SHP77 (cell line): ENCODE data around the gene UBE2N.
A peak's percentile ranks its signal among the peaks of the same experiment; 100 is the strongest.

ENCODE experiments used
- DNase-seq, 2 experiments: peaks; one replicate each; lab custom pipeline; 2025; lab: John Stamatoyannopoulos, UW

The UBE2N gene

GRCh38 chr12:93379981-93380361 is 61.8 kb downstream of the UBE2N start:
- no peak for DNase-seq

GRCh38 chr12:93379326-93379980 is 62.3 kb downstream of the UBE2N start:
- no peak for DNase-seq

DNA sequence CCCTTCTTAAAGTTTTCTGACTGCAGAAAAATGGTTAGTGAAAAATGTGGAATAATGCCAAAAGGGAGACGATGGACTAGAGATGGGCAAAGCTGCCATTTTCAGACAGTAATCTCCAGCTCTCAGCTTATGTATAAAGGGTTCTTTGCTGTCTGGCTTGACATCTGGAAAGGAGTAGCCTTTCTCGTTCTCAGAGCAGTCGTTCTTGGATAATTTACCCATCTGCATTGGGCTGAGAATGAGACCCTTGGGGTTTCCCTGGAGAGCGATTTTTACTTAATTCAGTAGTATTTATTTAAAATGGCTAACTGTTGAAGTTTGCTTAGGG is 62.8 kb downstream of the UBE2N start:
- DNase-seq = no peak

DNA sequence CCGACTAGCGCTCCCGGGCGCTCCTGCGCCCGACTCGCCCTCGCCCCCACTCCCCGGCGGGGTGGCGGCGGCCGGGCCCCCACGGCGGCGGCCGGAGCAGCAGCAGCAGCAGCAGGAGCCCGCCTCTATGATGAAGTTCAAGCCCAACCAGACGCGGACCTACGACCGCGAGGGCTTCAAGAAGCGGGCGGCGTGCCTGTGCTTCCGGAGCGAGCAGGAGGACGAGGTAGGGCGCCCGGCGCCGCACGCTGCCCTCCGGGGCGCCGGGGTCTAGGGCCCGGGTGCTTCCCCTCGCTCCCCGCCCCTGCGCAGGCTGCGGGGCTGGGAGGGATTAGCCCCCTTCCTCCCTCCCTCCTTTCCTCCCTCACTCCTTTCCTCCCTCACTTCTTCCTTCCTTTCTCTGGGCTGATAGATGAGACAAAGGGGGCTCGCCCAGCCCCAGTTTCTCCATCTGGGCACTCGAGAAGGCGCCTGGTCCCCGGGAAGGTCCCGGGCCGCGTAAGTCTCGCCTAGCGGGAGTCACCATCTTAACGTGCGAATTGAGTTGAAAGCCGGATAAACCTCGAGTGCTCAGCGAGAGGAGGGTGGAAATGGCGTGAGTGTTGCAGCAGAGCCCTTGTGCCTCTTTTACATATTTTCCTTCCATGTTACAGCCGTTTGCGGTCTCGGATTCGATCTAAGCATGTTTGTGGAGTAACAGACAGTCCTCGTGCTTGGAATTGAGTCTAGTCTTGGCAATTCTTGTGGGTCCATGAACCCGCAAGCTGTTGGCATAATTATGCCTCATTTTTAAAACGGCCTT is 63.4 kb downstream of the UBE2N start:
- DNase-seq = peak; percentile 31 to 56

- peak; percentile 72 to 91 for DNase-seq
Observed at GRCh38 chr12:93377252-93378195, 64.2 kb downstream of the UBE2N start, which contains the start of gene NUDT4. Gene NUDT4 (plus strand): TSS chr12:93377925. CDS start chr12:93378323, 398 bp downstream.

DNA sequence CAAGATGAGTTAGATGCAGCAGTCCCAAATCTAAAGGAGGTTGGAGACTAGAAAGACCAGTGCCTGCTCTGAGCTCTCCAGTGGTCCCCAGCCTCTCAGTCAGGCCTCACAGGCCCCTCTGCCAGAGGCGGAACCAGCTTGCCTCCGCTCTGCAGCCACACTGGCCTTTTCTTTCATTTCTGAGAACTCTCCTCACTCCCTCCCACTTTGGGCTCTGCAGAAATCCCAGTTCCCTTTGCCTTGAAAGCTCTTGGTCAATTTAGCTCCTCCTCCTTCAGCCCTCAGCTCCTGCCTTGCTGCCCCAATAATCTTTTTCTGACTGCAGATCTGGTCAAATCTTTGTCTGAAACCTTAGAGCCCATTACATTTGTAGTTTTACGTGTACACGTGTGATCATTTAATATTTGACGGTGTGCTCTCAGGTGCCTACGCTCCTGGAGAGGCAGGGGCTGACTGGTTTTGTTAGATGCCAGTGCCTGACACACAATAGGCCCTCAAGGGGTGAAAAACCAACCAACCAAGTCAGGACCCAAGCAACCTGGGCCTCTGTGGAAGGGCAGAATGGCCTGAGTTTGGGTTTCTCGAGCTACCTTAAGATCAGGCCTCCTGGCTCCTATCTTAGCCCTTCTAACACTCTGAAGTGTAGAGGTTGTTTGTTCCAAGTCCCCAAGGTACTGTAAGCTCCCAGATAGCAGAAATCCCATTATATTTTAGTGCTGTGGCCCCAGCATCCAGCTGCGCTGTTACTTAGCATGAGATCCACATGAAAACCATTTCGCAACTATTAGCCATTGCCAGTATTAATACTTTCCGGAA is 65.1 kb downstream of the UBE2N start:
- DNase-seq = no peak

GRCh38 chr12:93375906-93376305 is 65.8 kb downstream of the UBE2N start:
- no peak for DNase-seq

DNA sequence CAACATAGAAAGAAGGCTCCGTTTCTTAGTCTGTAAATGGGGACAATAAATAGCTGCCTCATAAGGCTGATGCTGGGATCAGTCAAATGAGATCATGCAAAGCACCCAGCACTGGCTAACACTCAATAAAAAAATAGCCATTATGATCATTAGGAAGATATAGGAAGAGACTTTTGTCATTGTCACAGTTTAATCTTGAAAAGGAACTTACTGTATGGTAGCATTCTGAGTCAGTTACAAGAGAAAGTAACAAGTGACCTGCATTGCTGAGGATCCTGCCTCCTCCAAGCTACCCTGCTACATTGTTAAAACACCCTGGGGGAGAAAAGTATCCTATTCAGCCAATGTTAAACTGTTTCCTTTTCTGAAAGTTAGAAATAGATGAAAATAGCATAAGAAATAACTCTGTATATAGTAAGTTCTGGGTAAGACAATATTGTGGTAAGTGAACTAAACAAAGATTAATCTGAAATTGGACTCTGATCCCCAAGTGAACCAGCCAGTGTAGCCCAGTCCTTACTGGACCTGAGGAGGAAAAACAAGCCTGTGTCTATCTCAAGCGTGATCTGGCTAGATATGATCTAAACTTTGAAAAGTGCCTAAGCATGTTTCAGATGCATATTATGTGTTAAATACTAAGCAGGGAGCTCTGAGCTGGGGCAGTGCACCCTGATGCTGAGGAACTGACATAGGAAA is 67.6 kb downstream of the UBE2N start:
- no peak for DNase-seq

- DNase-seq = no peak
Observed at GRCh38 chr12:93370947-93371346, 70.8 kb downstream of the UBE2N start.

GRCh38 chr12:93369505-93369904 is 72.2 kb downstream of the UBE2N start:
- DNase-seq = no peak

DNA sequence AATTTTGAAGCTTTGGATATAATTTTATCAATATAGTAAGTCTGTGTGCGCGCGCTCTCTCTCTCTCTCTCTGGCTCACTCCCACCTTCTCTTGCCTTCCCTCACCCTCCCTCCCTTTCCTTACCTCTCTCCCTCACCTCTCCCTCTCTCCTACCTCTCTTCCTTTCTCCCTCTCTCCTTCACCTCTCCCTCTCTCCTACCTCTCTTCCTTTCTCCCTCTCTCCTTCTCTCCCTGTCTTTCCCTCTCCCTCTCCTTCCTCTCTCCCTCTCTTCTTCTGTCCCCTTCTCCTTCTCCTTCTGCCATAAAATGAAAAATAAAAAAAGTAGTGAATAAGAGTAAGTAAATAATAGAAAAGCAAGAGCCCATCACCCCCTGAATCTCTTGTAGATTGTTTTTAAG is 73.0 kb downstream of the UBE2N start:
- no peak for DNase-seq

DNA sequence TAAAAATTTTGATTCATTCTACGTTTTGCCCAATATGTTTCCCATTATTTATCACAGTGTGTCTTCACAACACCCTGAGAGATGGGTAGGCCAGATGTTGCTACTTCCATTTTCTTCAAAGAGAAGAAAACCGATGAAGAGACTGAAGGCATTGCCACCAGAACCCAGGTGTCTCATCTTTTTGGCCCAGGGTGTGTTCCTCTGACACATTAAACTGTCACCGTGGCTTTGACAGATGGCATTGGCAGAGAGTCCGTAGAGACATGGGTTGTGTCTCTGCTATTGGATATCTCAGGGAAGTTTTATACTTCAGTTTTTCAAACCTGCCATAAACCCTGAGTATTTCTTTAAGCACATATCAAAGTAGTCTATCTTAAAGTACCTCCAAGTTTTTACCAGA is 75.3 kb downstream of the UBE2N start:
- no peak for DNase-seq

DNA sequence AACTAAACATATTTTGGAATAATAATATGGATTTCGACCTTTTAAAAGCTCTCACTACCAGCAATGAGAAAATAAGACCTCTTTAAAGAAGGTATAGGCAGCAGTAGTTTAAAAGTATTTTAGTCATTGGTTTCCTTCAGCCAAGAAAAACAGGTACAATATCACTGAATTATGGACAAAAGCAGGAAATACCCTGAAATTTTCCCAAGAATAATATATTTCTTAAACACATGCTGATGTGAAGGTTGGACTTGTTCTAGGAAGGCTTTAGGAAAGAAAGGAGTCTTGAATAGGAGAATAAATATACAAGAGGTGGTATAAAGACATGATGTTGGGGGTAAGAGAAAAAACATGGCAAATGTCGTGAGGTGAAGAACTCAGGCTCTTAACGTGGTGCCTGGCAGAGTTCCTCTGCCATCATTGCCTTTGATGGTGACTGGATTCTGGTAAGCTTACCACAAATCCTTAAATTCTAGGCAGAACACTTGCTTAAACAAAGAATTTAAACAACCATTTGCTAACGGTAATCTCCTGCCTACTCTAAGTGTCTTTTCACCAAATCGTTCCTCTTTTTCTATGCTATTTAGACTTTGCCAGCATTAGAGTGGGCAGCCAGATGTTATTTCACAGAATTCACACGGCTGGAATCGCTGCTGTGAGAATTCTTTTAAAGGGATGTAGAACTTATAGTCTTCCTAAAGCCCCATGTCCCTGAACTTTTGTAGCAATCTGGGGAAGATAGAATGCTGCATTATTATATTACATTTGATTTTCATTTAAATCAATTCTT is 75.9 kb downstream of the UBE2N start:
- no peak for DNase-seq

- DNase-seq = no peak
Observed at GRCh38 chr12:93363841-93364297, 77.9 kb downstream of the UBE2N start.

DNA sequence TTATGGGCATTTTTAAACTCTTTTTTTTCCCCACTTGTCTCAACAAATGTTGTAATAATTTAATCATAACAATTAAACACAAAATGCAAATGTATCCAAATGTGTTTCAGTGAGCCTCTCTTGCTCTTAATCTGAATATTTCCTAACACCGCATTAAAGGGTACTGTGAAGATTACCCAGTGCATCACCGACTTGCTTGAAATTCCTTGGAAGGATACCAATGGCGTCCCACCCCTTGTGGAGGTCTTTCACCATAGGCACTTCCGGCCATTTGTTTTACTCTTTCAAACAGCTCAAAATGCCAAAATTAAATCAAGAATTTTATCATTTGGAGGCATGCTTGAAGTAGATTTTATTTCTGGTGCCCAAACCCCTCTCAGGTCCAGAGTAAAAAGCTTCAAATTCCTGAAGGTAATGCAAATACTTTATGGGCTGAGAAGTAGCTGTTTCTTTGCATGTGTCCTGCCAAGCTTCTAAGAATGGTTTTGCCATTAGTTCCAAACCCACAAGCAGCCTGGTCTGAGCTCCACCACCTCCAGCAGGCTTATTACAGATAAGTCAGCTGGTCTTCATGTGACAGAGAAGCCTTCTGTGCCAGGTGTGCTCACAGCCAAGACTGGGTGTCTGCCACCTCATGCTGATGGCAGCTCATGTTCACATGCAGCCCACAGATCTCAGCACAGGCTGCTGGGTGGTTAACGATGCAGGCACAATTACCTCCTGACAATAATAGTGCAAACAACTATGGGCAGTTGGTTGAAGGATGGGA is 80.4 kb downstream of the UBE2N start:
- no peak for DNase-seq

DNA sequence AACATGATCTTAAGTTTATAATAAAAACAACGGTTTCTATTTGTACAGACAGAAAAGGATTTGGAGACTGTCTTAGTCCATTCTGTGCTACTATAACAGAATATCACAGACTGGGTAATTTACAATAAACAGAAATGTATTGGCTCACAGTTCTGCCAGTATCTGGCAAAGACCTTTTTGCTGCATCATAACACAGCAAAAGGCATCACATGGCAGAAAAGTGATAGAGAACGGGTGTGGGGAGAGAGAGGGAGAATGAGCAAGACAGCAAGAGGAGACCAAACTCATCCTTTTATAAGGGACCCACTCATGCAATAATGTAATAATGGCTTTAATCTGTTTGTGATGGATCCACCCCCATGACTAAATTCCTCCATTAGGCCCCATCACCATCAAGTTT is 81.1 kb downstream of the UBE2N start:
- no peak for DNase-seq

DNA sequence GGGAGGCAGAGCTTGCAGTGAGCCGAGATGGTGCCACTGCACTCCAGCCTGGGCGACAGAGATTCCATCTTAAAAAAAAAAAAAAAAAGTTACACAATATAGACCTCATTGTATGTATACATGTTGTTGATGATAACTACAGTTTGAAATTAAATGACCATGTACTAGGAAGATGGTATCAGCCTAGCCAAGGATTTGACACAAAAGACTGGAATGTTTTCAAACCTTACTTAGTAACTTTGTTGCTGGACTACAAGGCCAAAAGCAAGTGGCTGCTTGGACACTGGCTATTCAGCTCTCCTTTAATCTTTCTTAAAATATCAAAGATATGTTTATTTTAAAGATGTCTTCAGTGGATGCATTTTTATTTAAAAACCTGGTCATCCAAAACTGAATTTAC is 82.9 kb downstream of the UBE2N start:
- DNase-seq = no peak

GRCh38 chr12:93358058-93358457 is 83.7 kb downstream of the UBE2N start:
- no peak for DNase-seq

- DNase-seq = no peak
Observed at GRCh38 chr12:93356214-93356613, 85.5 kb downstream of the UBE2N start.
